Tibial nerve (tissue), 4 donors: ENCODE results near the gene SEMA4C. TPM values are rescaled to one million over a fixed set of nuclear protein-coding genes. Genes with fewer than 3 reads are reported as not detected.

Experiments
- DNase-seq, 2 donors: peaks; one replicate each; pipeline ENCODE4 v3.0.0-alpha.2; 2019; ENCODE audit warnings: low spot score in 2 of 2
- H3K27ac ChIP-seq, 4 donors: fragments of 200-600 bp; sonication (generic) in 3 of 4; one replicate each; pipeline ENCODE4 v1.5.1; 2017 to 2019; ENCODE audit warnings: mild to moderate bottlenecking in 1 of 4
- H3K27me3 ChIP-seq, 2 donors: fragments of 200-600 bp; sonication (generic) in 1 of 2; one replicate each; pipeline versions ENCODE4 v1.5.1 to v1.6.0; 2017 to 2019
- H3K36me3 ChIP-seq, 3 donors: fragments of 200-600 bp; sonication (generic); one replicate each; pipeline ENCODE4 v1.5.1; 2018 to 2019
- H3K4me1 ChIP-seq, 4 donors: fragments of 200-600 bp; sonication (generic) in 3 of 4; one replicate each; pipeline ENCODE4 v1.5.1; 2017 to 2019
- H3K4me3 ChIP-seq, 4 donors: fragments of 200-600 bp; sonication (generic) in 3 of 4; one replicate each; pipeline ENCODE4 v1.5.1; 2017 to 2019; ENCODE audit warnings: mild to moderate bottlenecking in 1 of 4, moderate library complexity in 1 of 4
- H3K9me3 ChIP-seq, 4 donors: fragments of 200-600 bp; sonication (generic) in 3 of 4; one replicate each; pipeline ENCODE4 v1.5.1; 2017 to 2019
- EP300 ChIP-seq, 2 donors: sonication (generic); formaldehyde crosslinking; IDR thresholded peaks; one replicate each; pipeline ENCODE4 v1.6.1; 2017; ENCODE audit warnings: antibody characterized with exemption in 2 of 2, mild to moderate bottlenecking in 1 of 2
- POLR2A ChIP-seq, 2 donors: fragments of 450-650 bp; IDR thresholded peaks; one replicate each; pipeline ENCODE4 v1.6.1; 2017; ENCODE audit warnings: antibody characterized with exemption in 2 of 2, mild to moderate bottlenecking in 2 of 2, moderate library complexity in 2 of 2
- WGBS, 2 donors: methylation state at CpG; one replicate each; pipeline ENCODE4 v1.1.5; 2018; 5-methylcytosine and 5-hydroxymethylcytosine counted together
- total RNA-seq, 4 donors: library from RNA; depleted of rRNA; stranded (reverse); fragments of >200 nt; gene quantifications; one replicate each; pipeline ENCODE4 v1.1.0, GENCODE V29; 2016
- TF ChIP-seq, protein P1 (sequence below), 5 experiments: fragments of 200-600 bp in 3 of 5; fragments of 450-650 bp in 2 of 5; sonication (generic) in 3 of 5; IDR thresholded peaks; one replicate each; pipeline ENCODE4 v1.5.1; 2016 to 2019; ENCODE audit warnings: antibody characterized with exemption in 5 of 5, mild to moderate bottlenecking in 3 of 5, moderate library complexity in 2 of 5

SEMA4C gene
- total RNA-seq, 4 donors from 2014 or later, result 120 to 181 (median 147) TPM

DNA sequence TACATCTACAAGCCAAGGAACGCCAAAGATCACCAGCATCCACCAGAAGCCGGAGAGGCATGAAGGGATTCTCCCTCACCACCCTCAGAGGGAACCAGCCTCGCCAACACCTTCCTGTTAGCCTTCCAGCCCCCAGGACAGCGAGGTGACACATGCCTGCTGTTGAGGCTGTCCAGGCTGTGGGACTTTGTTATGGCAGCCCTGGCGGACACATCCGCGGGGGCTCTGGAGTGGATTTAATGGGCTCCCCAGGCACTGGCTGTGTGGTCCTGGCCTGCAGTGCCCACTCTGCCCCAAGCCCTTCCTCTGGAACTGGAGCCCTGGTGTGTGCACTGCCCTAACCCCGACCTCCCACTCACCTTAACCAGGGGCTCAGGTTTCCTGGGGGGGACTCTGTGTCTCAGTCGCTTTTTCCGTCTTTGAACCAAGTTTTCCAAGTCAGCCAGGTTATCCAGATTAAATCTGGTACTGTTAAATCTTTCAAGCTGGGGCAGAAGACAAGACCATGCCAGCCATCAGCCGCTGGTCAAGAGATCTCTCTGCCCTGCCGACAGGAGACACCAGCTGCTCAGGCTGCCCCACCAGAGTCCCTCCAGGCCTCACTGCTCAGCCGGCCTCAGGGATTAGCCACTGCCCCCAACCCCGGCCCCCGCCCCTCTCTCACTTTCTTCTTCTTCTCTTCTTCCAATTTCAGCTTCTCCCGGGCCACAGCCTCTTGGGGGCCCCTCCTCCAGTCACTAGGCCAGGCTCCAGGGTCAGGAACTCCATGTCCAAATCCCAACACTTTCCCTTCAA, 28.0 kb downstream of the SEMA4C start:
- Histone ChIP-seq H3K4me3 (no peak overlapping the region), H3K4me1 (peaks cover 0 to 13% (median 3%) of the 10 kb centered on the region in 4 donors), H3K36me3 (peaks cover 0 to 72% (median 0%) of the 10 kb centered on the region in 3 donors), H3K9me3 (no peaks in the 10 kb centered on the region), H3K27me3 (no peaks in the 10 kb centered on the region), H3K27ac (peak overlapping the region in 1 of 4 donors; percentile 24)
- TF ChIP-seq POLR2A (IDR thresholded peaks at IDR 0.05) (no peak), EP300 (IDR thresholded peaks at IDR 0.05) (no peak)
- TF ChIP-seq, protein P1, sequence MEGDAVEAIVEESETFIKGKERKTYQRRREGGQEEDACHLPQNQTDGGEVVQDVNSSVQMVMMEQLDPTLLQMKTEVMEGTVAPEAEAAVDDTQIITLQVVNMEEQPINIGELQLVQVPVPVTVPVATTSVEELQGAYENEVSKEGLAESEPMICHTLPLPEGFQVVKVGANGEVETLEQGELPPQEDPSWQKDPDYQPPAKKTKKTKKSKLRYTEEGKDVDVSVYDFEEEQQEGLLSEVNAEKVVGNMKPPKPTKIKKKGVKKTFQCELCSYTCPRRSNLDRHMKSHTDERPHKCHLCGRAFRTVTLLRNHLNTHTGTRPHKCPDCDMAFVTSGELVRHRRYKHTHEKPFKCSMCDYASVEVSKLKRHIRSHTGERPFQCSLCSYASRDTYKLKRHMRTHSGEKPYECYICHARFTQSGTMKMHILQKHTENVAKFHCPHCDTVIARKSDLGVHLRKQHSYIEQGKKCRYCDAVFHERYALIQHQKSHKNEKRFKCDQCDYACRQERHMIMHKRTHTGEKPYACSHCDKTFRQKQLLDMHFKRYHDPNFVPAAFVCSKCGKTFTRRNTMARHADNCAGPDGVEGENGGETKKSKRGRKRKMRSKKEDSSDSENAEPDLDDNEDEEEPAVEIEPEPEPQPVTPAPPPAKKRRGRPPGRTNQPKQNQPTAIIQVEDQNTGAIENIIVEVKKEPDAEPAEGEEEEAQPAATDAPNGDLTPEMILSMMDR (IDR thresholded peaks at IDR 0.05), result no peak
- no peak for DNase-seq
- WGBS, 2 donors, result 80% methylated on average over 16 of the region's 16 CpGs

DNA sequence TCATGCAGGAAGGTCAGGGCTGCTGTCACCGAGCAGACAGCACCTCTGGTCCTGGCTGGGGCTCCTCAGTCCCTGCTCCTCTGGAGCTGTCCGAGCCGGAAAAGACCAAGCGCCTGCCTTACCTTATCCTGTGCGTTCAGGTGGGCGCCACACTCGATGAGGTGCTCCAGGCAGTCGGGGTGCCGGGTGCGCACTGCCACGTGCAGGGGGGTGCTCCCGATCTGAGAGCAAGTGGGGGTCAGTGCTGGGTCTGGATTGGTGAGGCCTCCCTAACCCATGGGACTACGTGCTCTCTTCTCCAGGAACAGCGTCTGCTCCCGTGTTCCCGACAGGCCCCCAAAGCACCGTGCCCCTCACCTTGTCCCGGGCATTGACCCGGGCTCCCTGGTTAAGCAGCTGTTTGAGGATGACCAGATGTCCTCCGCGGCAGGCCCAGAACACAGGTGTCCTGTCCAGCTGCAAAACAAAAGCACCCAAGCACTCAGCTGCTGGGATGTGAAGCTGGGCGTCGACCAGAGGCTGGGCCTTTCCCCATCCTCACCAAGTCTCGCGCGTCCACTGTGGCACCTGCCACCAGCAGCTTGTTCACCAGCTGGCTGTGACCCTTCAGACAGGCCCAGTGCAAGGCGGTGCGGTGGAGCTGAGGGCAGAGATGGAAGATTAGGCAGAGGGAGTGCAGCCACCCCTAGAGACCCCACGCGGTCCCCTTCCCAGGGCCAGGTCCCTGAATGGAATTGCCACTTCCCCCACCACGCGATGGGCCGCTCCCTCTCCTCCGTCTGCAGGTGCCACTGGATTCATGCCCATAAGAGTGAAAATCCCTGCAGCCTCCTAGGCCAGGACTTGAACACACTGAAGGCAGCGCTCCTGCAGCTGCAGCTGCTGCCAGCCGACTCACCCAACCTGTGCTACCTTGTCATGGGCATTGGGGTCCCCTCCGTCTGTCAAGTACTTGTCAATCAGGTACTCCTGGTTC, 29.7 kb downstream of the SEMA4C start:
- H3K27ac ChIP-seq, result peak overlapping the region in 2 of 4 donors; percentile 2 to 63
- H3K27me3 ChIP-seq, result no peaks in the 10 kb centered on the region
- H3K4me1 ChIP-seq, result peaks cover 0 to 13% (median 3%) of the 10 kb centered on the region in 4 donors
- TF ChIP-seq, protein P1 (IDR thresholded peaks at IDR 0.05), result no peak
- TF ChIP-seq POLR2A (IDR thresholded peaks at IDR 0.05), result no peak
- no peak for TF ChIP-seq EP300 (IDR thresholded peaks at IDR 0.05)
- WGBS, 2 donors, result 81 to 84% methylated on average over 20 to 34 of the region's 37 CpGs
- DNase-seq, result no peak
- peaks cover 0 to 73% (median 0%) of the 10 kb centered on the region in 3 donors for H3K36me3 ChIP-seq
- no peaks in the 10 kb centered on the region for H3K9me3 ChIP-seq
- H3K4me3 ChIP-seq, result no peak overlapping the region

DNA sequence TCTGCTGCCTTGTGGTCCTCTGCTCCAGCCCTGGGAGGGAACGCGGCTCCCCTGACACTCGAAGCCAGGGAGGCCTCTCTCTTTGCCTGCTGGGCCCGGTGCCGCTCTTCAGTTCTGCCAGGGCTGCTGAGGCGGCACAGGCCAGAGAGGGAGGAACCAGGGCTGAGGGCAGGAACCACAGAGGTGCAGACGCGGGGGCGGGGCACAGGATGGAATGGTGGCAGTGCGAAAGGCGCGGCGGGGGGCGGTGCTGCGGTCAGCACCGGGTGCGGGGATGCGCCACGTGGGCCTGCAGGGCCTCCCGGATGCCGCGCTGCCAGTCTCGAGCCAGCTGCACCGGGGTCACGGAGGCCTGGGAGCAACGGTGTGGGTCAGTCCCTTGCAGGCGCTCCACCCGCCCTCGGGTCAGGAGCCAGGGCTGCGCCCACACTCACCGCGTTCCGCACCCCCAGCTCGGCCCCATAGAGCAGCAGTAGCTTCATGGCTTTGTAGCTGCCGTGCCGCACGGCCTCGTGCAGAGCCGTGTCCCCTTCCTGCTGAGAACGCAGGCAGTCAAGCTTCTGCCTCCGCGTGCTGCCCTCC, 30.5 kb downstream of the SEMA4C start:
- Histone ChIP-seq H3K27ac (peak overlapping the region in 3 of 4 donors; percentile 2 to 63 (median 50)), H3K36me3 (peaks cover 0 to 78% (median 0%) of the 10 kb centered on the region in 3 donors), H3K4me1 (peaks cover 0 to 13% (median 3%) of the 10 kb centered on the region in 4 donors), H3K4me3 (peak overlapping the region in 1 of 4 donors; percentile 4), H3K27me3 (no peaks in the 10 kb centered on the region), H3K9me3 (no peaks in the 10 kb centered on the region)
- DNase-seq, result no peak
- whole genome bisulfite sequencing, 2 donors, result 34 to 50% methylated on average over 5 to 18 of the region's 42 CpGs
- TF ChIP-seq, protein P1 (IDR thresholded peaks at IDR 0.05), result no peak
- TF ChIP-seq EP300 (IDR thresholded peaks at IDR 0.05), result peak in 1 of 2 donors; percentile 25
- TF ChIP-seq POLR2A (IDR thresholded peaks at IDR 0.05), result no peak

DNA sequence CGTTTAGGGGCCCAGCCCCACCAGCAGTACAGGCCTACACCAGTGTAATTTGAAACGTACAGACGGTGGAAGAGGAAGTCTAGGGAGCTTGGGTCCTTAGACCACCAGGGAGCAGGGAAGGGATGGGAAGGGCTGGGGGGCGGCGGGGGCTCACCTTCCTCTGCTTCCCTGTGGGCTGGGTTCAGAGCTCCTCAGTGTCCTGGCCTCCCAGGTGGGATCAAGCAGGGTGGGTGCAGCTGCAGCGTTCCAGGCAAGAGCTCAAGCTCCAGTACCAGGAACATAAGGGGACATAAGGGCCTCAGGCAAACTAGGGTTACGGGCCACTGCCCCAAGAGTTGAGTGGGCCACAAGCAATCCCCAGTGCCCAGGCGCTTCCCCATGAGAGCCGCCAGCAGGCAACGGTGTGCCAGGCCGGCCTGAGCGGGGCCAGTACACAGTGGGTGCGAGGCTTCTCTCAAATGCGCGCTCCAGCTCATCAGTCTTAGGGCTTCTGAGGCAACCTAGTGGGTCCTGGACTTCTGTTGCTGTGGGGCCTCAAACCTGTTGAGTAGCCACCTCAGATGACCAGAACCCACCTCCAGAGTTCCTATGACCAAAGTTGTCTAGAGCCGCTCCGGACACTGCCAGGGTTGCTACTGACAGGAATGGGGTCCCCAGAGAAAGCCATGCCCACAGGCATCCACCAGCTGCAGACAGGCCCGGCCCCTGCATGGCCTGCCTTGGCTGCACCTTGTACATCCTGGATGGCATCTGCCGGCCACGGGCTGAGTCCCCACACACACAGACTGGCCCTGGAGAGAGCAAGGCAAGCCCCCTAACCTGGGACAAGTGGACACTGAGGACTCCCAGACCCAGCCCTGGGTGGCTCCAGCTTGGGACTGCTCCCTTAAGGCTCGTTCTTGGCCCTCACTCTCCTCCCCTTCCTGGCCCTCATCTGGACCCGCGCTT, 31.3 kb downstream of the SEMA4C start:
- Histone ChIP-seq H3K4me1 (peaks cover 0 to 14% (median 4%) of the 10 kb centered on the region in 4 donors), H3K27ac (peak overlapping the region in 3 of 4 donors; percentile 2 to 63 (median 50)), H3K4me3 (peak overlapping the region in 1 of 4 donors; percentile 4), H3K36me3 (peaks cover 0 to 80% (median 0%) of the 10 kb centered on the region in 3 donors), H3K9me3 (no peaks in the 10 kb centered on the region), H3K27me3 (no peaks in the 10 kb centered on the region)
- DNase-seq, result no peak
- WGBS, 2 donors, result 87 to 90% methylated on average over 21 to 22 of the region's 23 CpGs
- TF ChIP-seq POLR2A (IDR thresholded peaks at IDR 0.05) (no peak), EP300 (IDR thresholded peaks at IDR 0.05) (no peak)
- TF ChIP-seq, protein P1 (IDR thresholded peaks at IDR 0.05), result no peak
